WTC11 (cell line): ENCODE measurements around the gene UBC. TPM values are rescaled to one million over a fixed set of nuclear protein-coding genes. Genes with fewer than 3 reads are reported as not detected.

Source experiments
- ATAC-seq: fragments of 200-7000 bp; cut with Tn5 transposase; 2 replicates; pipeline ENCODE4 v1.10.0; 2021; ENCODE audit warnings: mild to moderate bottlenecking, moderate library complexity
- CTCF ChIA-PET: fragments of 300-600 bp; sonication (Branson Sonifier 250); formaldehyde crosslinking; loops from one replicate; lab custom pipeline; 2021; ENCODE audit warnings: antibody characterized with exemption; lab: Charles Lee
- POLR2A ChIA-PET: fragments of 350-600 bp; sonication (Branson Sonifier 250); formaldehyde crosslinking; loops from one replicate; lab custom pipeline; 2021; ENCODE audit warnings: antibody characterized with exemption; lab: Charles Lee
- DNase-seq: peaks from one replicate; pipeline ENCODE4 v3.0.0; 2021; ENCODE audit warnings: low spot score
- H3K27ac Mint-ChIP-seq: 2 replicates; pipeline ENCODE4 v1.8.0; 2021; ENCODE audit warnings: mixed read lengths
- H3K27me3 Mint-ChIP-seq: 2 replicates; pipeline ENCODE4 v1.8.0; 2021; ENCODE audit warnings: low read depth, mild to moderate bottlenecking, moderate library complexity, mixed read lengths
- H3K36me3 Mint-ChIP-seq: 2 replicates; pipeline ENCODE4 v1.8.0; 2021; ENCODE audit warnings: mixed read lengths
- H3K4me1 Mint-ChIP-seq: 2 replicates; pipeline ENCODE4 v1.8.0; 2022; ENCODE audit warnings: mixed read lengths
- H3K4me3 Mint-ChIP-seq: 2 replicates; pipeline ENCODE4 v1.8.0; 2021; ENCODE audit warnings: mild to moderate bottlenecking, moderate library complexity, mixed read lengths
- H3K9me3 Mint-ChIP-seq: 2 replicates; pipeline ENCODE4 v1.8.0; 2021; ENCODE audit warnings: mixed read lengths
- ATF2 ChIP-seq: sonication (generic); formaldehyde crosslinking; IDR thresholded peaks from 2 replicates; pipeline ENCODE4 v1.8.1; 2022; ENCODE audit warnings: low read depth, missing genetic modification reagents, borderline replicate concordance
- ATF6 ChIP-seq: sonication (generic); formaldehyde crosslinking; IDR thresholded peaks from 2 replicates; pipeline ENCODE4 v1.8.1; 2023; ENCODE audit warnings: mild to moderate bottlenecking, missing genetic modification reagents
- CBFB ChIP-seq: sonication (generic); formaldehyde crosslinking; IDR thresholded peaks from 2 replicates; pipeline ENCODE4 v1.8.1; 2022; ENCODE audit warnings: mild to moderate bottlenecking, low read depth, missing genetic modification reagents
- E2F1 ChIP-seq: sonication (generic); formaldehyde crosslinking; IDR thresholded peaks from 2 replicates; pipeline ENCODE4 v1.8.0; 2022; ENCODE audit warnings: mild to moderate bottlenecking, missing genetic modification reagents
- EMX1 ChIP-seq: fragments of 250-450 bp; sonication (Bioruptor Pico); IDR thresholded peaks from 2 replicates; pipeline ENCODE4 v1.8.0; 2021; ENCODE audit warnings: mild to moderate bottlenecking
- HMGA2 ChIP-seq: fragments of 250-450 bp; sonication (Bioruptor Pico); IDR thresholded peaks from 2 replicates; pipeline ENCODE4 v1.4.0; 2021; ENCODE audit warnings: mild to moderate bottlenecking, moderate library complexity
- KAT7 ChIP-seq: sonication (generic); formaldehyde crosslinking; IDR thresholded peaks from 2 replicates; pipeline ENCODE4 v1.8.1; 2023; ENCODE audit warnings: missing genetic modification reagents, mild to moderate bottlenecking, borderline replicate concordance
- MXD4 ChIP-seq: fragments of 250-450 bp; sonication (Bioruptor Pico); IDR thresholded peaks from 2 replicates; pipeline ENCODE4 v1.8.0; 2021; ENCODE audit warnings: mild to moderate bottlenecking, moderate library complexity, borderline replicate concordance
- NFYB ChIP-seq: sonication (generic); formaldehyde crosslinking; conservative IDR thresholded peaks from 2 replicates; pipeline ENCODE4 v1.8.0; 2022; ENCODE audit warnings: low read depth, missing genetic modification reagents
- PRDM15 ChIP-seq: sonication (generic); formaldehyde crosslinking; IDR thresholded peaks from 2 replicates; pipeline ENCODE4 v1.8.0; 2022; ENCODE audit warnings: missing genetic modification reagents
- PREB ChIP-seq: sonication (generic); formaldehyde crosslinking; IDR thresholded peaks from 2 replicates; pipeline ENCODE4 v1.8.1; 2022; ENCODE audit warnings: mild to moderate bottlenecking, missing genetic modification reagents, moderate library complexity, borderline replicate concordance
- RORB ChIP-seq: fragments of 250-450 bp; sonication (Bioruptor Pico); IDR thresholded peaks from 2 replicates; pipeline ENCODE4 v1.9.0; 2021; ENCODE audit warnings: mild to moderate bottlenecking
- TCF7 ChIP-seq: sonication (generic); formaldehyde crosslinking; IDR thresholded peaks from 2 replicates; pipeline ENCODE4 v1.8.0; 2022; ENCODE audit warnings: mild to moderate bottlenecking, low read depth, missing genetic modification reagents, moderate library complexity
- ZNF532 ChIP-seq: fragments of 250-450 bp; sonication (Bioruptor Pico); IDR thresholded peaks from 2 replicates; pipeline ENCODE4 v1.9.0; 2021; ENCODE audit warnings: mild to moderate bottlenecking, borderline replicate concordance
- total RNA-seq: library from RNA; stranded (reverse); gene quantifications from 3 replicates; pipeline ENCODE4 v1.2.3, GENCODE V29; 2021

Gene UBC
- total RNA-seq, 1 experiment from 2014 or later = 530 TPM

- H3K27me3 Mint-ChIP-seq = no peaks in the 10 kb centered on the region; the same call in 1 of the 2 replicates
- no peaks in the 10 kb centered on the region for H3K9me3 Mint-ChIP-seq
- no peak overlapping the region for H3K27ac Mint-ChIP-seq
- no peaks in the 10 kb centered on the region for H3K36me3 Mint-ChIP-seq
- POLR2A ChIA-PET = no interaction called here
- TF ChIP-seq KAT7 (CRISPR knock-in tag) (no peak), CBFB (CRISPR knock-in tag) (no peak), PRDM15 (CRISPR knock-in tag) (no peak), ZNF532 (CRISPR knock-in tag) (no peak), RORB (CRISPR knock-in tag) (no peak), E2F1 (no peak)
- H3K4me3 Mint-ChIP-seq = no peak overlapping the region
- ATAC-seq (no peak; the same call in 1 of the 2 replicates), DNase-seq (no peak)
- 0 out of 2 replicates have a peak, but pooled peaks cover 2% of the 10 kb centered on the region for H3K4me1 Mint-ChIP-seq
- CTCF ChIA-PET = interaction anchor here (0.6 kb wide), 1 partner anchor 31 kb away, joined by 3 read pairs; no protein-coding TSS in a partner anchor
These were observed 39.3 kb downstream of the UBC start for GRCh38 chr12:124874988-124875802.

GRCh38 chr12:124874188-124874587, 40.3 kb downstream of the UBC start:
- no peak for DNase-seq
- CTCF ChIA-PET = no interaction called here
- POLR2A ChIA-PET = interaction anchor here (0.6 kb wide), 1 partner anchor 244 kb away, joined by 6 read pairs; no protein-coding TSS in a partner anchor
- Mint-ChIP-seq H3K27ac (no peak overlapping the region), H3K27me3 (no peaks in the 10 kb centered on the region; the same call in 1 of the 2 replicates), H3K36me3 (no peaks in the 10 kb centered on the region), H3K4me3 (no peak overlapping the region), H3K4me1 (peaks cover 6% of the 10 kb centered on the region), H3K9me3 (no peaks in the 10 kb centered on the region)
- TF ChIP-seq EMX1 (CRISPR knock-in tag) = no peak
- no peak for TF ChIP-seq ATF6 (CRISPR knock-in tag)
- no peak for TF ChIP-seq E2F1
- TF ChIP-seq MXD4 (CRISPR knock-in tag) = no peak
- no peak for TF ChIP-seq PREB (CRISPR knock-in tag)
- TF ChIP-seq HMGA2 = no peak
- TF ChIP-seq TCF7 (CRISPR knock-in tag) = no peak
- TF ChIP-seq ATF2 = no peak
- TF ChIP-seq NFYB (CRISPR knock-in tag) = no peak
- no peak for ATAC-seq
